SK-N-SH (cell line): ENCODE results near the gene CDIP1. TPM values are rescaled to one million over a fixed set of nuclear protein-coding genes. Genes with fewer than 3 reads are reported as not detected.

Experiments
- CTCF ChIA-PET: fragments of 300-600, 350-600 bp; formaldehyde crosslinking; extraction: SDS; loops from one replicate; lab custom pipeline; 2021; lab: Yijun Ruan, JAX
- POLR2A ChIA-PET: fragments of 350-600 bp; sonication (Branson Sonifier 250); formaldehyde crosslinking; extraction: SDS; loops from one replicate; lab custom pipeline; 2020; ENCODE audit warnings: antibody characterized with exemption, inconsistent platforms; lab: Yijun Ruan, JAX
- DNase-seq: peaks from one replicate; pipeline ENCODE4 v3.0.0; 2012
- H2AFZ ChIP-seq: fragments of 200-600 bp; sonication (generic); 2 replicates; pipeline ENCODE4 v1.8.1; 2016; ENCODE audit warnings: antibody characterized with exemption, mild to moderate bottlenecking, low read depth
- H3F3A ChIP-seq: fragments of 200-600 bp; sonication (generic); replicated peaks from 2 replicates; pipeline ENCODE3; 2016; ENCODE audit warnings: antibody characterized with exemption, mild to moderate bottlenecking; ENCODE audit not compliant: insufficient read depth
- H3K27ac ChIP-seq, 2 experiments: fragments of 200-500 bp in 1 of 2; fragments of 200-600 bp in 1 of 2; sonication (Bioruptor generic) in 1 of 2; sonication (generic), shearing (Covaris generic) in 1 of 2; 2 replicates each; pipeline versions ENCODE4 v1.5.1 to v1.6.1; 2014 to 2016; ENCODE audit warnings: low read depth in 2 of 2, inconsistent platforms in 1 of 2, low read length in 1 of 2, mild to moderate bottlenecking in 1 of 2, mixed read lengths in 1 of 2
- H3K27me3 ChIP-seq: fragments of 200-600 bp; sonication (generic), shearing (Covaris generic); 2 replicates; pipeline ENCODE4 v1.6.1; 2016; ENCODE audit warnings: mixed run types; ENCODE audit not compliant: insufficient read depth
- H3K36me3 ChIP-seq, 2 experiments: fragments of 200-500 bp in 1 of 2; fragments of 200-600 bp in 1 of 2; sonication (Bioruptor generic) in 1 of 2; sonication (generic) in 1 of 2; replicated peaks in 1 of 2; 2 replicates each; pipeline versions ENCODE3 to v1.5.1; 2014 to 2016; ENCODE audit warnings: low read length in 1 of 2, mild to moderate bottlenecking in 1 of 2; ENCODE audit not compliant: insufficient read depth in 2 of 2, control insufficient read depth in 1 of 2
- H3K4me1 ChIP-seq, 2 experiments: fragments of 200-500 bp in 1 of 2; fragments of 200-600 bp in 1 of 2; sonication (Bioruptor generic) in 1 of 2; sonication (generic), shearing (Covaris generic) in 1 of 2; 2 replicates each; pipeline versions ENCODE4 v1.5.1 to v1.6.1; 2014 to 2016; ENCODE audit warnings: low read depth in 1 of 2, low read length in 1 of 2, mixed run types in 1 of 2; ENCODE audit not compliant: insufficient read depth in 2 of 2, control insufficient read depth in 1 of 2
- H3K4me2 ChIP-seq: fragments of 200-600 bp; sonication (generic), shearing (Covaris generic); 2 replicates; pipeline ENCODE4 v1.6.1; 2017; ENCODE audit warnings: mixed run types
- H3K4me3 ChIP-seq, 2 experiments: fragments of 200-500 bp in 1 of 2; fragments of 200-600 bp in 1 of 2; sonication (Bioruptor generic) in 1 of 2; sonication (generic), shearing (Covaris generic) in 1 of 2; 2 replicates each; pipeline versions ENCODE4 v1.5.1 to v1.8.1; 2014 to 2016; ENCODE audit warnings: low read depth in 2 of 2, inconsistent platforms in 1 of 2, low read length in 1 of 2, mild to moderate bottlenecking in 1 of 2, mixed read lengths in 1 of 2, moderate library complexity in 1 of 2
- H3K79me2 ChIP-seq: fragments of 200-600 bp; sonication (generic); 2 replicates; pipeline ENCODE4 v1.8.1; 2017; ENCODE audit warnings: mild to moderate bottlenecking; ENCODE audit not compliant: insufficient read depth
- H3K9ac ChIP-seq: fragments of 200-600 bp; sonication (generic); 2 replicates; pipeline ENCODE4 v1.6.1; 2017; ENCODE audit warnings: mixed run types
- H3K9me2 ChIP-seq: fragments of 200-600 bp; sonication (generic); 2 replicates; pipeline ENCODE4 v1.6.1; 2017; ENCODE audit warnings: mixed run types
- H3K9me3 ChIP-seq: fragments of 200-600 bp; sonication (generic); 2 replicates; pipeline ENCODE4 v1.6.1; 2017; ENCODE audit warnings: mixed run types, mild to moderate bottlenecking, moderate library complexity
- H4K20me1 ChIP-seq: fragments of 200-600 bp; sonication (generic); 2 replicates; pipeline ENCODE4 v1.6.1; 2017; ENCODE audit warnings: mild to moderate bottlenecking, mixed run types; ENCODE audit not compliant: insufficient read depth
- CHD2 ChIP-seq: fragments of 150-350 bp; IDR thresholded peaks from 2 replicates; pipeline ENCODE4 v1.6.1; 2018; ENCODE audit warnings: low read length; ENCODE audit not compliant: partially characterized antibody
- ELF1 ChIP-seq: IDR thresholded peaks from 2 replicates; pipeline ENCODE4 v1.4.0; 2012
- GATA2 ChIP-seq: sonication (generic); formaldehyde crosslinking; IDR thresholded peaks from 2 replicates; pipeline ENCODE4 v1.5.0; 2020; ENCODE audit warnings: mild to moderate bottlenecking, missing genetic modification reagents
- MEF2A ChIP-seq: IDR thresholded peaks from 2 replicates; pipeline ENCODE4 v1.4.0; 2012; ENCODE audit warnings: low read depth, borderline replicate concordance
- POLR2AphosphoS5 ChIP-seq: IDR thresholded peaks from 2 replicates; pipeline ENCODE4 v1.6.1; 2012; ENCODE audit warnings: low read depth, low read length
- RAD21 ChIP-seq: IDR thresholded peaks from 2 replicates; pipeline ENCODE4 v1.6.1; 2012; ENCODE audit warnings: mild to moderate bottlenecking, low read length
- RCOR1 ChIP-seq: fragments of 150-350 bp; IDR thresholded peaks from 2 replicates; pipeline ENCODE4 v1.6.1; 2017; ENCODE audit warnings: antibody characterized with exemption, low read length
- RFX5 ChIP-seq: IDR thresholded peaks from 2 replicates; pipeline ENCODE4 v1.6.1; 2012; ENCODE audit warnings: mild to moderate bottlenecking, improper control_type of control experiment, low read length
- RXRA ChIP-seq: IDR thresholded peaks from 2 replicates; pipeline ENCODE4 v1.4.0; 2012; ENCODE audit warnings: low read depth, mild to moderate bottlenecking, borderline replicate concordance
- SMC3 ChIP-seq: IDR thresholded peaks from 2 replicates; pipeline ENCODE4 v1.6.1; 2012; ENCODE audit warnings: low read depth, low read length, improper control_type of control experiment
- WGBS: methylation state at CpG from one replicate; pipeline ENCODE4 v1.1.6; 2017; ENCODE audit warnings: low lambda C conversion rate; 5-methylcytosine and 5-hydroxymethylcytosine counted together
- polyA plus RNA-seq, 3 experiments: library from polyadenylated mRNA; depleted of rRNA; stranded (reverse); fragments of >200 nt; gene quantifications; 2 replicates each; pipeline ENCODE4 v1.2.3, GENCODE V29; 2012
- TF ChIP-seq, protein P1 (sequence below): fragments of 150-350 bp; IDR thresholded peaks from 2 replicates; pipeline ENCODE4 v1.6.1; 2017; ENCODE audit warnings: antibody characterized with exemption, low read length, low read depth, borderline replicate concordance
- TF ChIP-seq, protein P2 (sequence below): fragments of 200-600 bp; sonication (generic); IDR thresholded peaks from 2 replicates; pipeline ENCODE4 v1.6.1; 2017; ENCODE audit warnings: antibody characterized with exemption, mild to moderate bottlenecking, moderate library complexity
- TF ChIP-seq, protein P3 (sequence below): IDR thresholded peaks from 2 replicates; pipeline ENCODE4 v1.6.1; 2012; ENCODE audit warnings: mild to moderate bottlenecking, low read depth, low read length, moderate library complexity
- TF ChIP-seq, protein P4 (sequence below): IDR thresholded peaks from 2 replicates; pipeline ENCODE4 v1.4.0; 2012; ENCODE audit warnings: low read depth, borderline replicate concordance

The CDIP1 gene
- polyA plus RNA-seq, 1 of the 3 experiments (the other 2 are of a cell fraction), result 30.2 TPM

DNA sequence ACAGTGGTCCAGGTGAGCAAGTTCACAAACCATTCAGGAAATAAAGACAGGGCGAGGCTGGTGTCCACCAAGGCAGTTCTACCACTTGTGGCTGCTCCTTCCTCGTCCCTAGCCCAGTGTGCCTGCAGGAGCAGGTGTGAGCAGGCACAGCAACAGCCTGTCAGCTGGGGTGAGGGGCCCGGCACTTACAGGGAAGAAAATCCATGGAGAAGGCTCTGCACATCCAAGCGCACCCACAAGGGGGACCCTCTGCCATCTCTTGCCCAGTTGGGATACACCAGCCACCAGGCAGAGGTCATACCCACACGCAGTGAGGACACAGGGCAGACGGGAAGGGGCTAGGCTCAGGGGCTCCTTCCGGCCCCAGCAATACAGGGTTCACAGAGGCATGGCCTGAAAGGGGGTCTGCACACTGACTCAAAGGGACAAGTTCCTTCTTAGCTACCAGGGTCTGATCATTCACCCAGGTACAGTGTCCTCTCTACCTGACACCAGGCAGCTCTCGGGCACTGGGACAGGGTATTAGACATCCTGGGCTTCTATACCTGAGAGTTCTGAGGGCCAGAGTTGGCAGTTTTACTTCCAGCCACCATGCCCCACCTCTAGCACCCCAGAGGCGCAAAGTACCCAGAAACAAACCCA, 27.0 kb downstream of the CDIP1 start:
- no peak overlapping the region for H3K9ac ChIP-seq
- H3K9me2 ChIP-seq, result no peaks in the 10 kb centered on the region
- 83% methylated on average over 5 of the region's 9 CpGs for WGBS
- H3K27me3 ChIP-seq, result no peaks in the 10 kb centered on the region
- peaks cover 6 to 59% of the 10 kb centered on the region in 2 experiments for H3K36me3 ChIP-seq
- no peaks in the 10 kb centered on the region for H4K20me1 ChIP-seq
- peak; percentile 77 for DNase-seq
- no peaks in the 10 kb centered on the region; a peak in 1 of 4 replicates for H3K4me1 ChIP-seq
- H3F3A ChIP-seq, result peaks cover 4% of the 10 kb centered on the region
- ChIA-PET CTCF (interaction anchor here (0.9 to 11.4 kb wide), 10 partner anchors 11 to 444 kb away, joined by 3 to 182 read pairs (median 4); partner anchors contain the start of gene CDIP1), POLR2A (no interaction called here)
- H3K9me3 ChIP-seq, result no peaks in the 10 kb centered on the region
- peaks cover 6% of the 10 kb centered on the region; the same call in 1 of the 2 replicates for H3K79me2 ChIP-seq
- H2AFZ ChIP-seq, result no peak overlapping the region
- no peak overlapping the region for H3K4me3 ChIP-seq
- no peak overlapping the region for H3K4me2 ChIP-seq
- TF ChIP-seq, protein P1, sequence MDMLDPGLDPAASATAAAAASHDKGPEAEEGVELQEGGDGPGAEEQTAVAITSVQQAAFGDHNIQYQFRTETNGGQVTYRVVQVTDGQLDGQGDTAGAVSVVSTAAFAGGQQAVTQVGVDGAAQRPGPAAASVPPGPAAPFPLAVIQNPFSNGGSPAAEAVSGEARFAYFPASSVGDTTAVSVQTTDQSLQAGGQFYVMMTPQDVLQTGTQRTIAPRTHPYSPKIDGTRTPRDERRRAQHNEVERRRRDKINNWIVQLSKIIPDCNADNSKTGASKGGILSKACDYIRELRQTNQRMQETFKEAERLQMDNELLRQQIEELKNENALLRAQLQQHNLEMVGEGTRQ, result no peak
- no peak for TF ChIP-seq RFX5
- TF ChIP-seq, protein P2, sequence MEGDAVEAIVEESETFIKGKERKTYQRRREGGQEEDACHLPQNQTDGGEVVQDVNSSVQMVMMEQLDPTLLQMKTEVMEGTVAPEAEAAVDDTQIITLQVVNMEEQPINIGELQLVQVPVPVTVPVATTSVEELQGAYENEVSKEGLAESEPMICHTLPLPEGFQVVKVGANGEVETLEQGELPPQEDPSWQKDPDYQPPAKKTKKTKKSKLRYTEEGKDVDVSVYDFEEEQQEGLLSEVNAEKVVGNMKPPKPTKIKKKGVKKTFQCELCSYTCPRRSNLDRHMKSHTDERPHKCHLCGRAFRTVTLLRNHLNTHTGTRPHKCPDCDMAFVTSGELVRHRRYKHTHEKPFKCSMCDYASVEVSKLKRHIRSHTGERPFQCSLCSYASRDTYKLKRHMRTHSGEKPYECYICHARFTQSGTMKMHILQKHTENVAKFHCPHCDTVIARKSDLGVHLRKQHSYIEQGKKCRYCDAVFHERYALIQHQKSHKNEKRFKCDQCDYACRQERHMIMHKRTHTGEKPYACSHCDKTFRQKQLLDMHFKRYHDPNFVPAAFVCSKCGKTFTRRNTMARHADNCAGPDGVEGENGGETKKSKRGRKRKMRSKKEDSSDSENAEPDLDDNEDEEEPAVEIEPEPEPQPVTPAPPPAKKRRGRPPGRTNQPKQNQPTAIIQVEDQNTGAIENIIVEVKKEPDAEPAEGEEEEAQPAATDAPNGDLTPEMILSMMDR, result peak; percentile 56
- peak; percentile 51; the same call in 1 of the 2 replicates for TF ChIP-seq SMC3
- peak; percentile 65 for TF ChIP-seq RAD21
- TF ChIP-seq, all 33 proteins: peak for 3
- H3K27ac ChIP-seq, result no peak overlapping the region

DNA sequence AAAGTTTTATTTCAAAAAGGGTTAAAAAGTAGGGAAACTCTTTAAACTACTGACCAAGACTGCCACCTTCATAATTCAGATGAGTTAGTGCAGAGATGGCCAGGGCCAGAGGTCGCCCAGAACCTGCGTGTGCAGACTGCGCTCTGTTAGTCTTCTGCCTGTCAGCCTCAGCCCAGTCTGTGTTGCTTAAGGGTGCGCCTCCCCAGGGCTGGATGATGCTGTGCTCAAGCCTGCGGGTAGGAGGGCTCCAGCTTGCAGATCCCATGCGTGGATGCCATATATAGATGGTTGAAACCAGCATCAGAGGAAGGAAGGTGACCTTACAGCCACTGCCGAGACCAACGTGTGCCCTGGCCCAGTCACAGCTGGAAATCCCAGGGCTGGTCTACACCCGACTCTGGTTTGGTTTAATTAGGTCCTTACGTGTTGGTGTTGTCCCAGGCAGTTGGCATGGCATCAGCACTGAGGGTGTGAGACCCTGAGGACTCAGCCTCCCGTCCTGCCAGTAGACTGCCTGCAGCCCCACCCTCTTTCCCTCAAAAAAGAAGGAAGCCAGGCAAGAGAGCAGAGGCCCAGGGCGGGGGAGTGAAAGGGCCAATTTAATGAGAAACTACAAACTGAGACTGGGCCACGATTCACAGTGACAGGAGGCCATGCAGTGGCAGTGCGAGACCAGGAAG, 27.7 kb downstream of the CDIP1 start:
- Histone ChIP-seq H4K20me1 (no peaks in the 10 kb centered on the region), H3K79me2 (peaks cover 3% of the 10 kb centered on the region; the same call in 1 of the 2 replicates), H3K27me3 (no peaks in the 10 kb centered on the region), H3F3A (peaks cover 4% of the 10 kb centered on the region), H3K9me2 (no peaks in the 10 kb centered on the region), H3K4me3 (no peak overlapping the region), H3K4me1 (no peaks in the 10 kb centered on the region; a peak in 1 of 4 replicates), H3K4me2 (no peak overlapping the region), H3K9ac (no peak overlapping the region), H2AFZ (no peak overlapping the region), H3K36me3 (peaks cover 8 to 59% of the 10 kb centered on the region in 2 experiments), H3K27ac (no peak overlapping the region), H3K9me3 (no peaks in the 10 kb centered on the region)
- ChIA-PET POLR2A (no interaction called here), CTCF (interaction anchor here (0.6 to 11.4 kb wide), 10 partner anchors 10 to 444 kb away, joined by 3 to 182 read pairs (median 4); no protein-coding TSS in a partner anchor)
- DNase-seq, result no peak
- 86% methylated on average over 14 of the region's 14 CpGs for WGBS
- no peak for TF ChIP-seq RCOR1
- no peak for TF ChIP-seq ELF1
- TF ChIP-seq, protein P2, result no peak
- no peak for TF ChIP-seq GATA2 (CRISPR knock-in tag)
- TF ChIP-seq MEF2A, result no peak
- no peak for TF ChIP-seq POLR2AphosphoS5
- TF ChIP-seq RXRA, result no peak
- TF ChIP-seq, protein P3, sequence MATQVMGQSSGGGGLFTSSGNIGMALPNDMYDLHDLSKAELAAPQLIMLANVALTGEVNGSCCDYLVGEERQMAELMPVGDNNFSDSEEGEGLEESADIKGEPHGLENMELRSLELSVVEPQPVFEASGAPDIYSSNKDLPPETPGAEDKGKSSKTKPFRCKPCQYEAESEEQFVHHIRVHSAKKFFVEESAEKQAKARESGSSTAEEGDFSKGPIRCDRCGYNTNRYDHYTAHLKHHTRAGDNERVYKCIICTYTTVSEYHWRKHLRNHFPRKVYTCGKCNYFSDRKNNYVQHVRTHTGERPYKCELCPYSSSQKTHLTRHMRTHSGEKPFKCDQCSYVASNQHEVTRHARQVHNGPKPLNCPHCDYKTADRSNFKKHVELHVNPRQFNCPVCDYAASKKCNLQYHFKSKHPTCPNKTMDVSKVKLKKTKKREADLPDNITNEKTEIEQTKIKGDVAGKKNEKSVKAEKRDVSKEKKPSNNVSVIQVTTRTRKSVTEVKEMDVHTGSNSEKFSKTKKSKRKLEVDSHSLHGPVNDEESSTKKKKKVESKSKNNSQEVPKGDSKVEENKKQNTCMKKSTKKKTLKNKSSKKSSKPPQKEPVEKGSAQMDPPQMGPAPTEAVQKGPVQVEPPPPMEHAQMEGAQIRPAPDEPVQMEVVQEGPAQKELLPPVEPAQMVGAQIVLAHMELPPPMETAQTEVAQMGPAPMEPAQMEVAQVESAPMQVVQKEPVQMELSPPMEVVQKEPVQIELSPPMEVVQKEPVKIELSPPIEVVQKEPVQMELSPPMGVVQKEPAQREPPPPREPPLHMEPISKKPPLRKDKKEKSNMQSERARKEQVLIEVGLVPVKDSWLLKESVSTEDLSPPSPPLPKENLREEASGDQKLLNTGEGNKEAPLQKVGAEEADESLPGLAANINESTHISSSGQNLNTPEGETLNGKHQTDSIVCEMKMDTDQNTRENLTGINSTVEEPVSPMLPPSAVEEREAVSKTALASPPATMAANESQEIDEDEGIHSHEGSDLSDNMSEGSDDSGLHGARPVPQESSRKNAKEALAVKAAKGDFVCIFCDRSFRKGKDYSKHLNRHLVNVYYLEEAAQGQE, result no peak
- TF ChIP-seq, protein P4, sequence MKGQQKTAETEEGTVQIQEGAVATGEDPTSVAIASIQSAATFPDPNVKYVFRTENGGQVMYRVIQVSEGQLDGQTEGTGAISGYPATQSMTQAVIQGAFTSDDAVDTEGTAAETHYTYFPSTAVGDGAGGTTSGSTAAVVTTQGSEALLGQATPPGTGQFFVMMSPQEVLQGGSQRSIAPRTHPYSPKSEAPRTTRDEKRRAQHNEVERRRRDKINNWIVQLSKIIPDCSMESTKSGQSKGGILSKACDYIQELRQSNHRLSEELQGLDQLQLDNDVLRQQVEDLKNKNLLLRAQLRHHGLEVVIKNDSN, result no peak
- TF ChIP-seq CHD2, result no peak
